AG09319 (cell line): ENCODE data around the gene RAB4A.

ENCODE experiments used
- DNase-seq: peaks from one replicate; pipeline ENCODE4 v3.0.0-alpha.2; 2010; ENCODE audit warnings: low read depth; ENCODE audit errors: extremely low read depth
- TF ChIP-seq, protein P1 (sequence below): IDR thresholded peaks from 2 replicates; pipeline ENCODE4 v1.5.1; 2011; ENCODE audit warnings: low read depth, mild to moderate bottlenecking, inconsistent platforms, low read length, moderate library complexity

Gene RAB4A

DNA sequence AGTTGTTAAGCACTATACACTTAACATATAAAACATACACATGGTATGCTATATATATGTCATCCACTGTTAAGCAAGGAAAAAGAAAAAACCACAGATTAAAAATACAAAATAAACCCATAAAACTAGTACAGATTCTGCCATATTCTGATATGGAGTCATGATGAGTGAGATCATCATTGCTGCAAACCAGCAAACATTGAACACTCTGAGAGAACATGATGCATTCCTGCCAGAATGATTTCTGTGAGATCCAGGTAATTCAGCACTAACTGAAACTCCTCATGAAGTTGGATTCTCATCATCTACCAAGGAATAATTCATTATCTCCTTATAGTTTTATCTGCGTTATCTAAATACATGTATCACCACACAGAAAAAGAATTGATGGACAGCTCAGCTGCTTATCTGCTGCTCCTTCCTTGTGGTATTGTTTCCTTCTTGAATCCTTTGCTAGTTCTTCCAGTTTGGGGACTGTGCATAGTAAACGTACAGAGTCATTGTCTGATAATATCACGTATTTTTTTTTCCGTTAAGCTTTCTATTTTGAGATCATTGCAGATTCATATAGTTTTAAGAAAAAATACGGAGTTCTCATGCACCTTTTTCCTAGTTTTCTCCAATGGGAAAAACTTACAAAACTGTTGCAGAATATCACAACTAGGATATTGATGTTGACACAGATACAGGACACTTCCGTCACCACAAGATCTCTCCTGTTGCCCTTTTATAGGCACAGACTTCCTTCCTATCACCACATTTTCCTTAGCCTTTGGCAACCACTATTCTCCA, 9.3 kb downstream of the RAB4A start:
- TF ChIP-seq, protein P1, sequence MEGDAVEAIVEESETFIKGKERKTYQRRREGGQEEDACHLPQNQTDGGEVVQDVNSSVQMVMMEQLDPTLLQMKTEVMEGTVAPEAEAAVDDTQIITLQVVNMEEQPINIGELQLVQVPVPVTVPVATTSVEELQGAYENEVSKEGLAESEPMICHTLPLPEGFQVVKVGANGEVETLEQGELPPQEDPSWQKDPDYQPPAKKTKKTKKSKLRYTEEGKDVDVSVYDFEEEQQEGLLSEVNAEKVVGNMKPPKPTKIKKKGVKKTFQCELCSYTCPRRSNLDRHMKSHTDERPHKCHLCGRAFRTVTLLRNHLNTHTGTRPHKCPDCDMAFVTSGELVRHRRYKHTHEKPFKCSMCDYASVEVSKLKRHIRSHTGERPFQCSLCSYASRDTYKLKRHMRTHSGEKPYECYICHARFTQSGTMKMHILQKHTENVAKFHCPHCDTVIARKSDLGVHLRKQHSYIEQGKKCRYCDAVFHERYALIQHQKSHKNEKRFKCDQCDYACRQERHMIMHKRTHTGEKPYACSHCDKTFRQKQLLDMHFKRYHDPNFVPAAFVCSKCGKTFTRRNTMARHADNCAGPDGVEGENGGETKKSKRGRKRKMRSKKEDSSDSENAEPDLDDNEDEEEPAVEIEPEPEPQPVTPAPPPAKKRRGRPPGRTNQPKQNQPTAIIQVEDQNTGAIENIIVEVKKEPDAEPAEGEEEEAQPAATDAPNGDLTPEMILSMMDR: no peak
- no peak for DNase-seq

GRCh38 chr1:229280921-229281320, 10.0 kb downstream of the RAB4A start:
- TF ChIP-seq, protein P1: no peak
- no peak for DNase-seq

DNA sequence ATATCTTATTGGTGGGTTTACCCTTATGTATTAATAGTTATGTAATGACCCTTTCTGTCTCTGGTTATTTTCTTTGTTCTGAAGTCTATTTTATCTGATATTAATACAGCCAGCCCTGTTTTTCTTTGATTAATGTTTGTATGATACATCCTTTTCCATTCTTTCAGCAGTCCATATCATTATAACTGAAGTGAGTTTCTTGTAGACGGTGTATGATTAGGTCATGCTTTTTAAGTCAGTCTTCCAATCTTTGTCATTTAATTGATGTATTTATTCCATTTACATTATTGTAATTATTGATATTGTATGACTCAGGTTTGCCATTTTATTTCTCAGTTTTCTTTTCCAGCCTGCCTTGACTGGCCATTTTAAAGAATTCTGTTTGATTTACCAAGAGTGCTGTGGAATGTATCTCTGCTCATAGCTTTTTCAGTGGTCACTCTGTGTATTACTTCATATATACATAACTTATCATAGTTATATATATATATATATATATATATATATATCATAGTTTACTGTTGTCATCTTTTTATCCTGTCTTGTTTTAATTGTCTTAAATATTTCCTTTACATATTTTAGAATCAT, 10.5 kb downstream of the RAB4A start:
- TF ChIP-seq, protein P1: no peak

DNA sequence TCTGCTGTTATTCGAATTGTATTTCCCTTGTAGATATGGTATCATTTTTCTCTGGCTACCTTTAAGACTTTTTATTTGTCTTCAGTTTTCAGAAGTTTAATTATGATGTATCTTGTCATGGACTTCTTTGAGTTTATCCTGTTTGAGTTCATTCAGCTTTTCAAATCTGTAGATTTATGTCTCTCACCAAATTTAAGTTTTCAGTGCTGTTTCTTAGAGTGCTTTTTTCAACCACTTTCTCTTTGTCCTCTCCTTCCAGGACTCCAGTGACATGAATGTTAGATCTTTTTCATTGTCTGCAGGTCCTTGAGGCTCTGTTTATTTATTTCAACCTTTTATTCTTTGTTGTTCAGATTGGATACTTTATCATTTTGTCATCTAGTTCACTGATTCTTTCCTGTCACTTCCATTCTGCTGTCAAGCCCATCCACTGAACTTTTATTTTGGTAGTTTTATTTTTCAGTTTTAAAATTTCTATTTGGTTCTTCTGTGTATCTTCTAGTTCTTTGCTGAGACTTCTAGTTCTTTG, 11.4 kb downstream of the RAB4A start:
- DNase-seq: no peak
- TF ChIP-seq, protein P1: no peak

More for the DNA sequence above, 10.5 kb downstream of the RAB4A start:
- no peak for DNase-seq

GRCh38 chr1:229283183-229283611, 12.3 kb downstream of the RAB4A start:
- DNase-seq: no peak

DNA sequence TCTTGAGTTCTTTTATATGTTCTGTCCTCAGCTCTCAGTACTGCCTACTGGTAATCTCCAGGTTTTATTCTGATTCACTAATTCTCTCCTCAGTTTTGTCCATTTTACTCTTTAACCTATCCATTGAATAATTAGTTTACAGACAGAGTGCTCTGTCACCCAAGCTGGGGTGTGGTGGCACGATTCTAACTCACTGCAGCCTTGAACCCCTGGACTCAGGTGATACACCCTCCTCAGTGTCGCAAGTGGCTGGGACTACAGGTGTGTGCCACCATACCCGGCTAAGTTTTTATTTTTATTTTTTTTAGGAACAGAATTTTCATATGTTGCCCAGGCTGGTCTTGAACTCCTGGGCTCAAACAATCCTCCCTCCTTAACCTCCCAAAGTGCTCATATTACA, 14.0 kb downstream of the RAB4A start:
- TF ChIP-seq, protein P1: no peak
- DNase-seq: no peak

More at GRCh38 chr1:229283183-229283611, 12.3 kb downstream of the RAB4A start:
- TF ChIP-seq, protein P1: no peak

DNA sequence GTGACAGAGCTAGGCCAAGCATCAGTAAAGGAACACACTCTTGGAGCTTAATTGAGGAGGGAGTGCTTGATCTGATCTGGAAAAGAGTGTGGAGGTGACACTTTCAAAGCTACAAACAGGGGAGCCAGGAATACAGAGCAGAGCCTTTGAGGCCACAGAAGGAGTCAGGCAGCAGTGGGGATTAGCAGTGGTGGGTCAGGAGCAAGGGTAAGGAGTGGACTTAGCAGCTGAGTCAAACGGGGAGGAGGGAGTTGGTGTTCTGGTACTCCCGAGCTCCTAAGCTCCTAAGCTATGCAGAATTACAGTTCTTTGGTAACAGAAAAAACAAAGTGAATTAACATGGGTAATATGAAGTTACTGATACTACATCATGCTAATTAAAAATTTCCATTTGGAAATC, 14.5 kb downstream of the RAB4A start:
- DNase-seq: no peak
- TF ChIP-seq, protein P1: no peak
